ENCODE results near the gene SIGLECL1.
A peak's percentile ranks its signal among the peaks of the same experiment; 100 is the strongest.
"Not testable (repeated sequence)": the region's sequence is repeated elsewhere in the genome, so short reads cannot be mapped to it uniquely, and the experiment has no call there.

The SIGLECL1 gene

DNA sequence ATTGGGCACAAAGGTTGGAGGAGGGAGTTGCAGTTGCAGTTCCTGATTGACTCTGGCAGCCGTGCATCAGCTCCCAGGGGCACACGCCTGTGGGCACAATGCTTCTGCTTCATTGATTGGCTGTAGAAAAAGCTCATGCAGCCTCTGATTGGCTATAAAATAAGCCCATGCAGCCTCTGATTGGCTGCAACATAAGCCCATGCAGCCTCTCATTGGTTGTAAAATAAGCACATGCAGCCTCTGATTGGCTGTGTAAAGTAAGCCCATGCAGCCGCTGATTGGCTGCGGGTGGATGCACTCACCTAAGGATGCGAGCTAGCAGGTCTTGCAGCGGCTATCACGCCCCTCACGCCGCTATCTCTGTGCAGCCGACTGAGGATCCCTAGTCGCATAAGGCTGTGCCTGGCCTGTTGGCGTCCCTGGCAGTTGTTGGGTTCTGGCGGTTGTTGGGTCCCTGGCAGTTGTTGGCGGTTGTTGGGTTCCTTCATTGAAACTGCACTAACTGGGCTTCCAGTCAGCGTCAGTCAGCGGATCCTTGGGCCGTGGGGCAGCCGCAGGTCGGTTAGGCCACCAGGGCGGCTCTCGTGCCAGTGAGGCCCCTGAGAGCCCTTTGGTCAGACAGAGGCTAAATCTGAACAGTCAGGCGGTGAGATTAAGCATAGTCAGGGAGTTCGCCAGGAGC, at the start of gene SIGLECL1:
Gene SIGLECL1, plus strand, starts transcription at position 295 of the 682 bp plus-strand sequence. CDS start 12,993 bp downstream, outside the sequence.
- TF ChIP-seq GATA1 (IDR thresholded peaks at IDR 0.05; ENCODE audit: low read depth, low read length): no peak
- TF ChIP-seq POLR2A (IDR thresholded peaks at IDR 0.05; ENCODE audit: low read length): no peak
- no peak for DNase-seq

DNA sequence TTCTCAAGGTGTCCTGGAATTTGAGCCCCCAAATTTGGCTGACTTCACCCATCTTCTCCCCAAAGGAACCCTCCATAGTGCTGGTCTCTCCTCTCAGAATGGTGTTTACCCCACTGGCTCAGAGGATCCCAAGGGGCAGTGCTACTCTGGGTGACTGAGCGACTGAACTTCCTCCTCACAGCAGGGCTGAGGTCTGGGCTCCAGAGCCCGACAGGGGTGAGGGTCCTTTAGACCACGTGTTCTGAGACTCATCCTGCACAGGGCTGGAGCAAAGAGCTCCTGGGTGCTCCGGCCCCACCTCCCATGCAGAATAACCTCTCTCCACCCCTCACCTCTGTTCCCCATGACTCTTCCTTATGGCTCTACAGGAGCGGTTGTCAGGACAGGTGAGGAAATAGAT, 49.2 kb upstream of the SIGLECL1 start:
- DNase-seq: no peak
- TF ChIP-seq GATA1 (IDR thresholded peaks at IDR 0.05; ENCODE audit: low read depth, low read length): no peak
- no peak for TF ChIP-seq POLR2A (IDR thresholded peaks at IDR 0.05; ENCODE audit: low read length)

DNA sequence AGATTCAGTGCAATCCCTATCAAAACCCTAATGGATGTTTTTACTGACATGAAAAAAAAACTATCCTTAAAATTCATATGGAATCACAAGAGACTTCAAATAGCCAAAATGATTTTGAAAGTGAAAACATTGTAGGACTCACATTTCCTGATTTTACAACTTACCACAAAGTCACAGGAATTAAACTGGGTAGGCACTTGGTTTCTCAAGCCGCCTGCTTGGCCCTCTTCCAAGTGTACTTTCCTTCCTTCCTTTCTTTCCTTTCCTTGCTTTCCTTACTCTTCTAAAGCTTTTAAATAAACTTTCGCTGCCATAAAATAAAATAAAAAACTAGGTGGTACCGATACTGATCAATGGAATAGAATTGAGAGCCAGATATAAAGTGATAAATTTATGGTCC, 47.0 kb upstream of the SIGLECL1 start:
- TF ChIP-seq GATA1 (IDR thresholded peaks at IDR 0.05; ENCODE audit: low read depth, low read length) (no peak), POLR2A (IDR thresholded peaks at IDR 0.05; ENCODE audit: low read length) (no peak)
- DNase-seq: no peak

DNA sequence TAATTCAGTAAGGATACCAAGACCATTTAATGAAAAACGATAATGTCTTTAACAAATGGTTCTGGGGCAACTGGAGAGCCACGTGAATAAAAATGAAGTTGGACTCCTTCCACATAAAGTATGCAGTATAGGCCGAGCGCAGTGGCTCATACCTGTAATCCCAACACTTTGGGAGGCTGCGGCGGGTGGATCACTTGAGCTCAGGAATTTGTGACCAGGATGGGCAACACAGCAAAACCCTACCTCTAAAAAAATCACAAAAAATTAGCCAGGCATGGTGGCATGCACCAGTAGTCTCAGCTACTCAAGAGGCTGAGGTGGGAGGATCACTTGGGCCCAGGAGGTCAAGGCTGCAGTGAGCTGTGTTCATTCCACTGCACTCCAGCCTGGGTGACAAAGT, 46.6 kb upstream of the SIGLECL1 start:
- TF ChIP-seq POLR2A (IDR thresholded peaks at IDR 0.05; ENCODE audit: low read length) (no peak), GATA1 (IDR thresholded peaks at IDR 0.05; ENCODE audit: low read depth, low read length) (no peak)
- no peak for DNase-seq

DNA sequence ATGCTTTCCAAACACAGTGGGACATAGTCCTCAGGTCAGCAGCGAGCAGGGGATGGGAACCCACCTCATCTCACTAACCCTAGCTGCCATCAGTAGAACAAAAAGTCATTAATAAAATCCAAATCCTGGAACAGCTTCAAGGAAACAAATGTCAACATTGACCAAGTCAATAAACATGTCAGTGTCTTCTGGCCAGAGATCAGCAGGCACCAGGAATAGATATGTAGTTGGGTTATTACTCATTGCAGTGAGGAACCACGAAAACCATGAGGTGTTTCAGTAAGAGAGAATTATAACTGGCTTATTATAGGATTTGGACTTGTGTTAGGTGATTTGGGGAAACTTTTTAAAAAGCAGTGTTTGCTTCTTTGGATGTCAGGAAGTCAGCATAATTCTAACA, 43.1 kb upstream of the SIGLECL1 start:
- DNase-seq: no peak
- TF ChIP-seq POLR2A (IDR thresholded peaks at IDR 0.05; ENCODE audit: low read length) (no peak), GATA1 (IDR thresholded peaks at IDR 0.05; ENCODE audit: low read depth, low read length) (no peak)

DNA sequence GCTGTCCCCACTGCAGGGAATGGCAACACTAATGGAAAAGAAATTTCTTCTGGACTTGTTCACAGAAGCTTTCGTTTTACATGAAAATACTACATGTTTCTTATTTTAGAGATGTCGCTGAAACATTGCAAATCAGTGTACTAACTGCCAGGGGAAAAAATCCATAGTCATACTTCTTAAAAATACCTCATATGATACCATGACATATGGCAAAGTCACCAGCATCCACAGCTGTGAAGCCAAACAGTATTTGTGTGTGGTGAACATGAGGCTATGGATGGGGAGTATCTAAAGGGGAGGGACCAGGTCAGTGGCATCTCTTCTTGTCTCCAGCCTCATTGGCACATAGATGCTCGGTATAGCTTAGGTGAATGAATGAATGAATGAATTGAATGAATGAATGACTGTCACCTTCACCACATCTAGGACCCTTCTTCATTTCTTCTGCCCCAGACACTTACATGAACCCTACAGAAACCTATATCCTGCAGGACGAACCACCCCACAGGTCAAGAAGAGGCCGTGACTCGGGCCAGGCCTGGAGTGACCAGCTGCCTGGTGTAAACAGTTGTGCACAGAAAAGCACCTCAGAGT, 40.6 kb upstream of the SIGLECL1 start:
- TF ChIP-seq POLR2A (IDR thresholded peaks at IDR 0.05; ENCODE audit: low read length): no peak
- no peak for TF ChIP-seq GATA1 (IDR thresholded peaks at IDR 0.05; ENCODE audit: low read depth, low read length)
- DNase-seq: no peak

DNA sequence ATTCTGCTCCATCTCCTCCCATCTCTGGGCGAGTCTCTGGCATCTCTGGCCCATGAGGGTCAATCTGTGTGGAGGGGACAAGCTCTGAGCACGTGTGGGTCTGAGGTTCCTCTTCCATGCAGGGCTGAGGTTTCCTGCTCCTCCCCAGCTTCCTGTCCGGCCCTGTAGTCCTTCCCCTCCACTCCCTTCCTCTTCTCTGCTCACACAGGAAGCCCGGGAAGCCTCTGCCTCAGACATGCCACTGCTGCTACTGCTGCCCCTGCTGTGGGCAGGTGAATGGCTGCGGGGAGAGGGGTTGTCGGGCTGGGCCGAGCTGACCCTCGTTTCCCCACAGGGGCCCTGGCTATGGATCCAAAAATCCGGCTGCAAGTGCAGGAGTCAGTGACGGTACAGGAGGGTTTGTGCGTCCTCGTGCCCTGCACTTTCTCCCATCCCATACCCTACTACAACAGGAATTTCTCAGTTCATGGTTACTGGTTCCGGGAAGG, 40.0 kb upstream of the SIGLECL1 start:
- DNase-seq: not testable (repeated sequence)

DNA sequence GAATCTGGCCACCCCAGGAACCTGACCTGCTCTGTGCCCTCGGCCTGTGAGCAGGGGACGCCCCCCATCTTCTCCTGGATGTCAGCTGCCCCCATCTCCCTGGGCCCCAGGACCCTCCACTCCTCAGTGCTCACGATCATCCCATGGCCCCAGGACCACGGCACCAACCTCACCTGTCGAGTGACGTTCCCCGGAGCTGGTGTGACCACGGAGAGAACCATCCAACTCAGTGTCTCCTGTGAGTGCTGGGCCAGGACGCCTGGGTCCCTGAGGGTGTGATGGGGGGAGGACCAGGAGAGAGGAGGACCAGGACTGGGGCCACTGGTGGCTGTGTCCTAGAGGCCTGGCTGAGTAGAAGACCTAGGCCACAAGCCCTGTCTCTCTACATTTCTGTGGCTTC, 39.0 kb upstream of the SIGLECL1 start:
- DNase-seq: no peak
- TF ChIP-seq POLR2A (IDR thresholded peaks at IDR 0.05; ENCODE audit: low read length): no peak
- TF ChIP-seq GATA1 (IDR thresholded peaks at IDR 0.05; ENCODE audit: low read depth, low read length): no peak

DNA sequence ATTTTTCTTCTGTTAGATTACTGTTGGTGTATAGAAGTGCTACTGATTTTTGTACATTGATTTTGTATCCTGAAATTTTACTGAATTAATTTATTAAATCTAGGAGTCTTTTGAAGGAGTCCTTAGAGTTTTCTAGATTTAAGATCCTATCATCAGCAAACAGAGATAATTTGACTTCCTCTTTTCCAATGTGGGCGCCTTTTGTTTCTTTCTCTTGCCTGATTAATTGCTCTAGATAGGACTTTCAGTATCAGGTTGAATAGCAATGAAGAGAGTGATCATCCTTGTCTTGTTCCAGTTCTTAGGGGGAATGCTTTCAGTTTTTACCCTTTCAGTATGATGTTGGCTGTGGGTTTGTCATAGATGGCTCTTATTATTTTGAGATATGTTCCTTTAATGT, 31.6 kb upstream of the SIGLECL1 start:
- DNase-seq: no peak
- TF ChIP-seq GATA1 (IDR thresholded peaks at IDR 0.05; ENCODE audit: low read depth, low read length) (no peak), POLR2A (IDR thresholded peaks at IDR 0.05; ENCODE audit: low read length) (no peak)

DNA sequence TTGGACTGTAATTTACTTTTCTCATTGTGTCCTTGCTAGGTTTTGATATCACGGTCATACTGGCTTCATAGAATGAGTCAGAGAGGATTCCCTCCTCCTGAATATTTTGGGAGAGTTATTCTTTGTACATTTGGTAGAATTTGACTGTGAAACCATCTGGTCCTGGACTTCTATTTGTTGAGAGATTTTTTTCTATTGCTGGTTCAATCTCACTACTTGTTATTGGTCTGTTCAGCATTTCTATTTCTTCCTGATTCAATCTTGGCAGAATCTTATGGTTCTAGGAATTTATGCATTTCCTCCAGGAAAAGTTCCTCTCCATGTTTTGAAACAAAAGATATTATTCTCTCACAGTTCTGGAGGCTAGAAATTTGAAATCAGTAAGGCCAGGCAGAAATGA, 30.9 kb upstream of the SIGLECL1 start:
- no peak for DNase-seq
- TF ChIP-seq POLR2A (IDR thresholded peaks at IDR 0.05; ENCODE audit: low read length) (no peak), GATA1 (IDR thresholded peaks at IDR 0.05; ENCODE audit: low read depth, low read length) (no peak)

DNA sequence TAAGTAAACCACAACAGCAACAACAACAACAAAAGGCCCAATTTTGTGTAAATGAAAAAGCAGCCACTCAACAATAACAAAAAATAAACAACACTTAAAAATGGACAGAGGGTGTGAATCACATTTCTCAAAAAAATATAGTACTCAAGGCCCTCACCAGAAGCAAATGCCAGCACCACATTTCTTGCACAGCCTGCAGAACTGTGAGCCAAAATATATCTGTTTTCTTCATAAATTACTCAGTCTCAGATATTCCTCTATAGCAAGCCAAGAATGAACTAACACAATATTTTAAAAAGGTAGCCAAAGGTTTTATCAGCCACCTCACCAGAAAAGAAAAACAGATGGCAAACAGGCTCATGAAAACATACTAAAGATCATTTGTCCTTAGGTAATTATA, 29.9 kb upstream of the SIGLECL1 start:
- TF ChIP-seq GATA1 (IDR thresholded peaks at IDR 0.05; ENCODE audit: low read depth, low read length) (no peak), POLR2A (IDR thresholded peaks at IDR 0.05; ENCODE audit: low read length) (no peak)
- no peak for DNase-seq

DNA sequence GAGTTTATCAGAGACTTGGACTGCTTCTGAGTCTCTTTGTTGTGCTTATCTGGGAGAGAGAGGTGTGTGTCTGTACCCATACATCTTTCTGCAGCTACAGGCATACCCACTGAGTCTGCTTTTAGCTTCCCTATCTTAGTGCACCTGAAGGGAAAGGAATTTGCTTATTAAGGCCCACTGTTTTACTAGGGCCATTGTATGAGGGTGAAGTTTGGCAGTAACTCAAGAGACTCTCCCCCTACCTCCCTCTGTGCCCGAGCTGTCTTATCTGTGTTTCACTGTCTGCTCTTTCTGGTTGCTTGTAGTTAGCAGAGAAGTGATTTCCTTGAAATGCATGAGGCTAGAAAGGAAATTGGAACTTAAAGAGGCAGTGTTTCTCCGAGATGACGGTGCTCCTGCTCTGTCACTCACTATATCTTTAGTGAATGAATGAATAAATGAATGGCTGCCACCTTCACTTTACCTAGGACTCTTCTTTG, 26.7 kb upstream of the SIGLECL1 start:
- TF ChIP-seq POLR2A (IDR thresholded peaks at IDR 0.05; ENCODE audit: low read length): no peak
- TF ChIP-seq GATA1 (IDR thresholded peaks at IDR 0.05; ENCODE audit: low read depth, low read length): no peak
- DNase-seq: peak in 1 of 2 experiments; percentile 19

DNA sequence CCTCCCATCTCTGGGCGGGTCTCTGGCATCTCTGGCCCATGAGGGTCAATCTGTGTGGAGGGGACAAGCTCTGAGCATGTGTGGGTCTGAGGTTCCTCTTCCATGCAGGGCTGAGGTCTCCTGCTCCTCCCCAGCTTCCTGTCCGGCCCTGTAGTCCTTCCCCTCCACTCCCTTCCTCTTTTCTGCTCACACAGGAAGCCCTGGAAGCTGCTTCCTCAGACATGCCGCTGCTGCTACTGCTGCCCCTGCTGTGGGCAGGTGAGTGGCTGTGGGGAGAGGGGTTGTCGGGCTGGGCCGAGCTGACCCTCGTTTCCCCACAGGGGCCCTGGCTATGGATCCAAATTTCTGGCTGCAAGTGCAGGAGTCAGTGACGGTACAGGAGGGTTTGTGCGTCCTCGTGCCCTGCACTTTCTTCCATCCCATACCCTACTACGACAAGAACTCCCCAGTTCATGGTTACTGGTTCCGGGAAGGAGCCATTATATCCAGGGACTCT, 25.9 kb upstream of the SIGLECL1 start, which contains the start of gene CD33:
Gene CD33, plus strand, starts transcription at position 183 of the 496 bp plus-strand sequence. Its CDS starts 39 bp downstream, at position 222.
- DNase-seq: not testable (repeated sequence)

DNA sequence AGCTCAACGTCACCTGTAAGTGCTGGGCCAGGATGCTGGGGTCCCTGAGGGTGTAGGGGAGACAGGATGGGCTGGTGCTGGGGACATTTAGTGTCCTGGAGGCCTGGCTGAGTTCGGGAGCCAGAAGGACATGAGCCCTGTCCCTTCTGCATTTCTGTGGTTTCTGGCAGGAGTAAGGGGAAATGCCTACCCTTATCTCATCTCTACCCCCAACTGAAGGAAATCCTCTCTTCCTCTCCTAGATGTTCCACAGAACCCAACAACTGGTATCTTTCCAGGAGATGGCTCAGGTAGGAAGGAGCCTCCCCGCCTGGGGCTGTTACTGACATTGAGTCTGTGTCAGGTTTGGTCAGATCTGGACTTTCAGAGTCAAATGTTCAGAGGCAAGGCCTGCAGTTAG, 24.8 kb upstream of the SIGLECL1 start:
- TF ChIP-seq POLR2A (IDR thresholded peaks at IDR 0.05; ENCODE audit: low read length): no peak
- no peak for TF ChIP-seq GATA1 (IDR thresholded peaks at IDR 0.05; ENCODE audit: low read depth, low read length)

DNA sequence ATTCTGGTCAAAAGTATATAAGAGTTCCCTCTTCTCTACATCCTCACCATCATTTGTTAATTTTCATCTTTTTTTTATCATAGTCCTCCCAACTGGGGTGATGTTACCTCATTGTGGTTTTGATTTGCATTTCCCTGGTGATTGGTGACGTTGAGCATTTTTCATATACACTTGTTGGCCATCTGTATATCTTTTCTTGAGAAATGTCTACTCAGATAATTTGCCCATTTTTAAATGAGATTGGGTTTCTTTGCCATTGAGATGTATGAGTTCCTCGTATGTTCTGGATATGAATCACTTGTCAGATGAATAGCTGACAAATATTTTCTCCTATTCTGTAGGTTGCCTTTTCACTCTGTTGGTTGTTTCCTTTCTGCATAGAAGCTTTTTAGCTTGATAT, 23.6 kb upstream of the SIGLECL1 start:
- no peak for DNase-seq
- TF ChIP-seq GATA1 (IDR thresholded peaks at IDR 0.05; ENCODE audit: low read depth, low read length): no peak
- TF ChIP-seq POLR2A (IDR thresholded peaks at IDR 0.05; ENCODE audit: low read length): no peak

More for the DNA sequence above, 24.8 kb upstream of the SIGLECL1 start:
- DNase-seq: no peak
